Measurements from ENCODE around the gene BIVM. TPM values are rescaled to one million over a fixed set of nuclear protein-coding genes. Genes with fewer than 3 reads are reported as not detected.

Gene BIVM
- total RNA-seq, 1 donor from 2014 or later = 16.6 TPM

- Mint-ChIP-seq H3K4me1 (ENCODE audit: unreplicated experiment) (peaks cover 16% of the 10 kb centered on the region), H3K4me3 (ENCODE audit: unreplicated experiment) (no peak overlapping the region), H3K36me3 (ENCODE audit: low read depth, unreplicated experiment) (peaks cover 20% of the 10 kb centered on the region), H3K27me3 (ENCODE audit: unreplicated experiment) (peaks cover 3% of the 10 kb centered on the region), H3K9me3 (ENCODE audit: unreplicated experiment) (no peaks in the 10 kb centered on the region), H3K27ac (ENCODE audit: unreplicated experiment) (no peak overlapping the region)
- TF ChIP-seq CTCF (IDR thresholded peaks at IDR 0.05; ENCODE audit: unreplicated experiment) = no peak
- DNase-seq (ENCODE audit: low spot score) = no peak
Observed at GRCh38 chr13:102868366-102868936, 69.5 kb downstream of the BIVM start.

- H3K4me1 Mint-ChIP-seq (ENCODE audit: unreplicated experiment) = peaks cover 13% of the 10 kb centered on the region
- H3K4me3 Mint-ChIP-seq (ENCODE audit: unreplicated experiment) = no peak overlapping the region
- no peak for TF ChIP-seq CTCF (IDR thresholded peaks at IDR 0.05; ENCODE audit: unreplicated experiment)
- H3K27ac Mint-ChIP-seq (ENCODE audit: unreplicated experiment) = no peak overlapping the region
- DNase-seq (ENCODE audit: low spot score) = no peak
- peaks cover 11% of the 10 kb centered on the region for H3K36me3 Mint-ChIP-seq (ENCODE audit: low read depth, unreplicated experiment)
- peaks cover 3% of the 10 kb centered on the region for H3K27me3 Mint-ChIP-seq (ENCODE audit: unreplicated experiment)
- no peaks in the 10 kb centered on the region for H3K9me3 Mint-ChIP-seq (ENCODE audit: unreplicated experiment)
Observed at GRCh38 chr13:102869948-102870676, 71.2 kb downstream of the BIVM start.

GRCh38 chr13:102870677-102871415 lies 71.9 kb downstream of the BIVM start:
- H3K4me1 Mint-ChIP-seq (ENCODE audit: unreplicated experiment) = peaks cover 9% of the 10 kb centered on the region
- DNase-seq (ENCODE audit: low spot score) = peak; percentile 56
- no peak overlapping the region for H3K27ac Mint-ChIP-seq (ENCODE audit: unreplicated experiment)
- H3K27me3 Mint-ChIP-seq (ENCODE audit: unreplicated experiment) = peaks cover 4% of the 10 kb centered on the region
- H3K36me3 Mint-ChIP-seq (ENCODE audit: low read depth, unreplicated experiment) = peaks cover 9% of the 10 kb centered on the region
- no peaks in the 10 kb centered on the region for H3K9me3 Mint-ChIP-seq (ENCODE audit: unreplicated experiment)
- peak; percentile 79 for TF ChIP-seq CTCF (IDR thresholded peaks at IDR 0.05; ENCODE audit: unreplicated experiment)
- no peak overlapping the region for H3K4me3 Mint-ChIP-seq (ENCODE audit: unreplicated experiment)

- no peak overlapping the region for H3K4me3 Mint-ChIP-seq (ENCODE audit: unreplicated experiment)
Observed at GRCh38 chr13:102872131-102872530, 73.2 kb downstream of the BIVM start.

More at GRCh38 chr13:102872131-102872530, 73.2 kb downstream of the BIVM start:
- Mint-ChIP-seq H3K27ac (ENCODE audit: unreplicated experiment) (no peak overlapping the region), H3K27me3 (ENCODE audit: unreplicated experiment) (peaks cover 4% of the 10 kb centered on the region), H3K4me1 (ENCODE audit: unreplicated experiment) (peaks cover 6% of the 10 kb centered on the region), H3K36me3 (ENCODE audit: low read depth, unreplicated experiment) (peaks cover 8% of the 10 kb centered on the region), H3K9me3 (ENCODE audit: unreplicated experiment) (no peaks in the 10 kb centered on the region)
- no peak for TF ChIP-seq CTCF (IDR thresholded peaks at IDR 0.05; ENCODE audit: unreplicated experiment)
- no peak for DNase-seq (ENCODE audit: low spot score)
